Measurements from ENCODE around the gene GPC3. TPM values are rescaled to one million over a fixed set of nuclear protein-coding genes. Genes with fewer than 3 reads are reported as not detected.
A peak's percentile ranks its signal among the peaks of the same experiment; 100 is the strongest.

Gene GPC3
- total RNA-seq, 1 experiment from 2014 or later = not detected

GRCh38 chrX:133783274-133783673, 202.1 kb downstream of the GPC3 start:
- no TSS peak for BruUV-seq (replicated peaks)
- no peaks in the 10 kb centered on the region for H3K27me3 ChIP-seq (ENCODE audit: insufficient read depth, low read depth)

GRCh38 chrX:133781174-133781573, 204.2 kb downstream of the GPC3 start:
- ChIA-PET CTCF (no interaction called here), POLR2A (ENCODE audit: unreplicated experiment) (no interaction called here)
- Histone ChIP-seq H3K27ac (no peak overlapping the region), H3K9me2 (ENCODE audit: insufficient read depth) (no peaks in the 10 kb centered on the region), H2AFZ (no peak overlapping the region), H4K20me1 (ENCODE audit: insufficient read depth) (no peaks in the 10 kb centered on the region), H3F3A (ENCODE audit: insufficient read depth, low read depth) (no peaks in the 10 kb centered on the region), H3K36me3 (ENCODE audit: low read depth) (no peaks in the 10 kb centered on the region), H3K79me2 (ENCODE audit: low read depth) (no peaks in the 10 kb centered on the region), H3K9me3 (ENCODE audit: insufficient read depth, low read depth) (no peaks in the 10 kb centered on the region), H3K4me3 (no peak overlapping the region), H3K4me2 (no peak overlapping the region), H3K4me1 (replicated peaks; ENCODE audit: insufficient read depth) (no peaks in the 10 kb centered on the region), H3K27me3 (ENCODE audit: insufficient read depth, low read depth) (no peaks in the 10 kb centered on the region)
- intact Hi-C loops (cut with micrococcal nuclease; ENCODE audit: unreplicated experiment) = no loop called here
- no TSS peak for BruUV-seq (replicated peaks)
- TF ChIP-seq CTCF (conservative IDR thresholded peaks at IDR 0.05) (no peak), EZH2 (IDR thresholded peaks at IDR 0.05; ENCODE audit: low read depth) (no peak)
- no peak for DNase-seq

More at GRCh38 chrX:133783274-133783673, 202.1 kb downstream of the GPC3 start:
- H3K4me3 ChIP-seq = no peak overlapping the region
- H3K79me2 ChIP-seq (ENCODE audit: low read depth) = no peaks in the 10 kb centered on the region
- no peak overlapping the region for H2AFZ ChIP-seq
- DNase-seq = no peak
- H3F3A ChIP-seq (ENCODE audit: insufficient read depth, low read depth) = no peaks in the 10 kb centered on the region
- intact Hi-C loops (cut with micrococcal nuclease; ENCODE audit: unreplicated experiment) = no loop called here
- POLR2A ChIA-PET (ENCODE audit: unreplicated experiment) = no interaction called here
- no peaks in the 10 kb centered on the region for H3K36me3 ChIP-seq (ENCODE audit: low read depth)
- H3K27ac ChIP-seq = no peak overlapping the region
- H3K9me3 ChIP-seq (ENCODE audit: insufficient read depth, low read depth) = no peaks in the 10 kb centered on the region
- H3K4me1 ChIP-seq (replicated peaks; ENCODE audit: insufficient read depth) = no peaks in the 10 kb centered on the region
- no peaks in the 10 kb centered on the region for H4K20me1 ChIP-seq (ENCODE audit: insufficient read depth)
- H3K4me2 ChIP-seq = no peak overlapping the region
- H3K9me2 ChIP-seq (ENCODE audit: insufficient read depth) = no peaks in the 10 kb centered on the region
- CTCF ChIA-PET = no interaction called here
- no peak for TF ChIP-seq CTCF (conservative IDR thresholded peaks at IDR 0.05)
- TF ChIP-seq EZH2 (IDR thresholded peaks at IDR 0.05; ENCODE audit: low read depth) = no peak

- DNase-seq = peak in 1 of 2 experiments; percentile 10
- Histone ChIP-seq H4K20me1 (ENCODE audit: insufficient read depth) (no peaks in the 10 kb centered on the region), H2AFZ (no peak overlapping the region), H3K4me3 (no peak overlapping the region), H3K4me2 (no peak overlapping the region), H3K9me3 (ENCODE audit: insufficient read depth, low read depth) (no peaks in the 10 kb centered on the region), H3F3A (ENCODE audit: insufficient read depth, low read depth) (no peaks in the 10 kb centered on the region), H3K27ac (no peak overlapping the region), H3K4me1 (replicated peaks; ENCODE audit: insufficient read depth) (no peaks in the 10 kb centered on the region), H3K79me2 (ENCODE audit: low read depth) (no peaks in the 10 kb centered on the region), H3K27me3 (ENCODE audit: insufficient read depth, low read depth) (no peaks in the 10 kb centered on the region), H3K36me3 (ENCODE audit: low read depth) (no peaks in the 10 kb centered on the region), H3K9me2 (ENCODE audit: insufficient read depth) (no peaks in the 10 kb centered on the region)
- CTCF ChIA-PET = no interaction called here
- intact Hi-C loops (cut with micrococcal nuclease; ENCODE audit: unreplicated experiment) = loop anchor here (1.0 kb wide), 1 partner anchor 78 kb away; no protein-coding TSS in a partner anchor
- POLR2A ChIA-PET (ENCODE audit: unreplicated experiment) = no interaction called here
- BruUV-seq (replicated peaks) = no TSS peak
- TF ChIP-seq EZH2 (IDR thresholded peaks at IDR 0.05; ENCODE audit: low read depth) (no peak), CTCF (conservative IDR thresholded peaks at IDR 0.05) (peak; percentile 64)
These were observed 209.3 kb downstream of the GPC3 start for GRCh38 chrX:133776072-133776471.
